KMS-11 (cell line): ENCODE data around the gene KCNQ1.

Source experiments
- H2AFZ ChIP-seq: fragments of 200-600 bp; sonication (generic); 2 replicates; pipeline ENCODE4 v1.6.1; 2016; ENCODE audit warnings: antibody characterized with exemption, mixed run types, low read depth
- H3K27ac ChIP-seq: fragments of 200-600 bp; sonication (generic); 2 replicates; pipeline ENCODE4 v1.6.1; 2016; ENCODE audit warnings: mild to moderate bottlenecking, mixed run types
- H3K27me3 ChIP-seq: fragments of 200-600 bp; sonication (generic); 2 replicates; pipeline ENCODE4 v1.6.1; 2017; ENCODE audit warnings: mild to moderate bottlenecking, low read depth, mixed run types, moderate library complexity; ENCODE audit not compliant: insufficient read depth
- H3K36me3 ChIP-seq: fragments of 200-600 bp; sonication (generic); 2 replicates; pipeline ENCODE4 v1.6.1; 2017; ENCODE audit warnings: mild to moderate bottlenecking, mixed run types; ENCODE audit not compliant: insufficient read depth
- H3K4me1 ChIP-seq: fragments of 200-600 bp; sonication (generic); 2 replicates; pipeline ENCODE4 v1.6.1; 2016; ENCODE audit warnings: mild to moderate bottlenecking, low read depth, mixed run types; ENCODE audit not compliant: poor library complexity, severe bottlenecking
- H3K4me2 ChIP-seq: fragments of 200-600 bp; sonication (generic); 2 replicates; pipeline ENCODE4 v1.7.0; 2016; ENCODE audit warnings: mild to moderate bottlenecking, mixed run types
- H3K4me3 ChIP-seq: fragments of 200-600 bp; sonication (generic); IDR thresholded peaks from 2 replicates; pipeline ENCODE4 v1.6.1; 2017; ENCODE audit warnings: low read depth, low read length, mixed read lengths; ENCODE audit not compliant: insufficient read depth
- H3K79me2 ChIP-seq: fragments of 200-600 bp; sonication (generic); 2 replicates; pipeline ENCODE4 v1.6.1; 2016; ENCODE audit warnings: low read depth, mixed run types; ENCODE audit not compliant: insufficient read depth
- H3K9ac ChIP-seq: fragments of 200-600 bp; sonication (generic); 2 replicates; pipeline ENCODE4 v1.6.1; 2016; ENCODE audit warnings: mild to moderate bottlenecking, mixed run types
- H4K20me1 ChIP-seq: fragments of 200-600 bp; sonication (generic); 2 replicates; pipeline ENCODE4 v1.6.1; 2016; ENCODE audit warnings: mild to moderate bottlenecking, mixed run types; ENCODE audit not compliant: insufficient read depth
- TF ChIP-seq, protein P1 (sequence below): fragments of 200-600 bp; sonication (generic); conservative IDR thresholded peaks from 2 replicates; pipeline ENCODE4 v1.6.1; 2017; ENCODE audit warnings: low read depth, mild to moderate bottlenecking, antibody characterized with exemption, low read length, moderate library complexity, mixed read lengths

KCNQ1 gene

DNA sequence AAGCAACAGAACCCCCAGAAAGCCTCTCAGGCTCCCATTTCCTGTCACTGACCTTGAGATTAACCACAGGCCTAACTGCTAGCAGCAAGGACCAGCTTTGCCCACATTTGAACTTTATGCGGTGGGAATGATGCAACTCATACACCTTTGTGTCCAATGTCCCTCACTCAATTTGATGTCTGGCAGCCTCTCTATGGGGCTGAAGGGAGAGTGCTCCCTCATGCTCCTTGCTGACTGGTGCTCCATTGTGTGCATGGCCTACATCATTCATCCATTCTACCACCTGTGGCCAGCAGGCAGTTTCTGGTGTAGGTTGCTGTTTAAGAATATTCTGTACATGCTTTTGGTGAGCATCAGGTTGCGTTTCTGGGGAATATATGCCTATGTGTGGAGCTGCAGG lies 223.1 kb downstream of the KCNQ1 start:
- Histone ChIP-seq H3K9ac (no peak overlapping the region), H3K4me3 (no peak overlapping the region), H3K4me2 (no peak overlapping the region), H3K27me3 (no peaks in the 10 kb centered on the region), H4K20me1 (no peaks in the 10 kb centered on the region), H3K4me1 (no peaks in the 10 kb centered on the region), H3K79me2 (peaks cover 12% of the 10 kb centered on the region; the same call in 1 of the 2 replicates), H2AFZ (no peak overlapping the region), H3K36me3 (no peaks in the 10 kb centered on the region), H3K27ac (no peak overlapping the region)
- TF ChIP-seq, protein P1, sequence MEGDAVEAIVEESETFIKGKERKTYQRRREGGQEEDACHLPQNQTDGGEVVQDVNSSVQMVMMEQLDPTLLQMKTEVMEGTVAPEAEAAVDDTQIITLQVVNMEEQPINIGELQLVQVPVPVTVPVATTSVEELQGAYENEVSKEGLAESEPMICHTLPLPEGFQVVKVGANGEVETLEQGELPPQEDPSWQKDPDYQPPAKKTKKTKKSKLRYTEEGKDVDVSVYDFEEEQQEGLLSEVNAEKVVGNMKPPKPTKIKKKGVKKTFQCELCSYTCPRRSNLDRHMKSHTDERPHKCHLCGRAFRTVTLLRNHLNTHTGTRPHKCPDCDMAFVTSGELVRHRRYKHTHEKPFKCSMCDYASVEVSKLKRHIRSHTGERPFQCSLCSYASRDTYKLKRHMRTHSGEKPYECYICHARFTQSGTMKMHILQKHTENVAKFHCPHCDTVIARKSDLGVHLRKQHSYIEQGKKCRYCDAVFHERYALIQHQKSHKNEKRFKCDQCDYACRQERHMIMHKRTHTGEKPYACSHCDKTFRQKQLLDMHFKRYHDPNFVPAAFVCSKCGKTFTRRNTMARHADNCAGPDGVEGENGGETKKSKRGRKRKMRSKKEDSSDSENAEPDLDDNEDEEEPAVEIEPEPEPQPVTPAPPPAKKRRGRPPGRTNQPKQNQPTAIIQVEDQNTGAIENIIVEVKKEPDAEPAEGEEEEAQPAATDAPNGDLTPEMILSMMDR = no peak

DNA sequence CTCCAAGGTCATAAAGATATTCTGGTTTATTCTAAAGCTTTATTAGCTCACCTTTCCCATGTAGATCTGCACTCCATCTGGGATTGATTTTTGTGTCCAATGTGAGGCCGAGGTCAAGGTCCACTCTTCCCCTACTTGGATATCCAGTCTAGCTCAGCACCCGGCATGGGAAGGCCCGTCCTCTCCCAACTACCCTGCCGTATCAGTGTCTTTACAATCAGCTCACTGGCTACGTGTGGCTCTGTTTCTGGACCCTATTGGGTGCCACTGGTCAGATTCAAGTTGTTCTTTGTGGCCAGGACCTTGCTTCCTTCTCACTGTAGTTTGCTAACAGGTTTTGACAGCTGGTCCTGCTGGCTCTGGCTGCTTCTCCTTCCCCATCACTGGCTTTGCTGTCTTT lies 224.1 kb downstream of the KCNQ1 start:
- H3K27ac ChIP-seq = no peak overlapping the region
- no peaks in the 10 kb centered on the region for H3K36me3 ChIP-seq
- H3K4me2 ChIP-seq = no peak overlapping the region
- H4K20me1 ChIP-seq = no peaks in the 10 kb centered on the region
- H3K79me2 ChIP-seq = peaks cover 12% of the 10 kb centered on the region; the same call in 1 of the 2 replicates
- no peaks in the 10 kb centered on the region for H3K4me1 ChIP-seq
- H3K9ac ChIP-seq = no peak overlapping the region
- no peak overlapping the region for H2AFZ ChIP-seq
- TF ChIP-seq, protein P1 = no peak
- H3K4me3 ChIP-seq = no peak overlapping the region
- H3K27me3 ChIP-seq = no peaks in the 10 kb centered on the region

DNA sequence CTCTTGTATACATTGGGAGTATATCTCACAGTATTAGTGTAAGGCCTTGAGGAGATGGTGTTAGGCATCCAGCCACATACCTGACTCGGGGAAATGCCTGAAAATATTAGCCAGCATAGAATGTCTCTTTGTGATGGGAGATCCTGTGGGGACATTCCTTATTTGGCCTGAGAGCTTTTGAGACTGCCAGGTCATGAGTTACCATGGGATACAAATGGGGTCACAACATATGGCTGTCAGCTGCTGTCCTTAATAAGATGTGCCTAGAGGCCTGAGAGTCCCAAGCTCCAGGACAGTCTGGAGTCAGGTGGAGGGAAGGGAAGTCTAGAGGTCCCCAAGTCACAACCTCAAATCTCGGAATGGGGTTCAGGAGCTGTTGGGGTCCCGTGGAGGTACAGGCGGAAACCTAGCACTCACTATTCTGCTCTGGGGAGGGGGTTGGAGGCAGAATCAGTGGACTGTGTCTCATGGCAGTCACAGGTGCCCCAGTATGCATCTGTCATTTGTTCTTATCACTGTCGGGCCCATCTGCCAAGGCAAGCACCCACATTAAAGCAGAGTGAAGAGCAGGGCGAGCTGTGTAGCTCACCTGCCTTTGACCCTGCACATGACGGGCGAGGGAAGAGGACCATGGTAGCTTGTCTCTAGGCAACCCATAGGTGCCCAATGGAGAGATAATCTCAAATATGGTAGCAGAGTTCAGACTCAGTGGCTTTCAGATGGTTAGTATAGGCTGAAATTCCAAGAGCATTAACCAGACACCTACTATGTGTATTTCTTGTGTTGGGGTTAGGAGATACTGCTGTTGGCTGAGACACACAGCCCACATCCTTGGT lies 225.0 kb downstream of the KCNQ1 start:
- Histone ChIP-seq H3K36me3 (no peaks in the 10 kb centered on the region), H3K4me3 (no peak overlapping the region), H3K27ac (no peak overlapping the region), H4K20me1 (no peaks in the 10 kb centered on the region), H3K27me3 (no peaks in the 10 kb centered on the region), H3K9ac (no peak overlapping the region), H3K4me2 (no peak overlapping the region), H3K79me2 (peaks cover 12% of the 10 kb centered on the region; the same call in 1 of the 2 replicates), H2AFZ (no peak overlapping the region), H3K4me1 (no peaks in the 10 kb centered on the region)
- TF ChIP-seq, protein P1 = no peak

DNA sequence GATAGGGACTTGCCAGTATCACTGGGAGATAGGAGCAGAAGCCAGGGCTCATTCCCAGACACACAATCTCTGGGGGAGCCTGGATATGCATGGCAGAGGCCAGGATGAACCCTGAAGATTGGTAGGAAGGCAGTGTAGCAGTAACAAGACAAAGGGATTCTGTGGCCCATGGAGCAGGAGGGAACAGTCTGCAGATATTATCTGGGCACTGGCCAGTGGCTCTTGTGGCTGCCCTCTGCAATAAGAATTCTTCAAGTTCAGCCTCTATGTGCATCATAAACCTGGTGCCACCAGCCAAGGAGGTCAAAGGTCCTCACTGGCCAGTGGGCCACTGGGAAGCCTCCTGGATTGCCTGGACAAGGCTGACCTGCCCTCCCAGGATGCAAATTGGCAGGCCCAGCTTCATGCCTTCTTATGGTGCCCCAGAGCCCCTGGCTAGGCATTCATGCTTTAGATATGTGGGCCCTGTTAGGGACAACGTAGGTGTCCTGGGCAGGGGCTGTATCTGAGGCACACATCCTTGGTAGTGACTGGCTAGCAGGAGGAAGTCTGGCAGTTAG lies 225.8 kb downstream of the KCNQ1 start:
- Histone ChIP-seq H3K4me2 (no peak overlapping the region), H3K27me3 (no peaks in the 10 kb centered on the region), H4K20me1 (no peaks in the 10 kb centered on the region), H3K79me2 (peaks cover 12% of the 10 kb centered on the region; the same call in 1 of the 2 replicates), H3K36me3 (no peaks in the 10 kb centered on the region), H3K27ac (no peak overlapping the region), H3K4me1 (no peaks in the 10 kb centered on the region), H2AFZ (no peak overlapping the region), H3K4me3 (no peak overlapping the region), H3K9ac (no peak overlapping the region)
- TF ChIP-seq, protein P1 = no peak
